Osteocyte (in vitro differentiated cells): ENCODE results near the gene DUSP2. TPM values are rescaled to one million over a fixed set of nuclear protein-coding genes. Genes with fewer than 3 reads are reported as not detected.
A peak's percentile ranks its signal among the peaks of the same experiment; 100 is the strongest.

Experiments used
- DNase-seq: peaks from one replicate; pipeline ENCODE4 v3.0.0; 2021; ENCODE audit warnings: mixed read lengths; ENCODE audit not compliant: unreplicated experiment; ENCODE audit errors: extremely low spot score
- H3K27ac Mint-ChIP-seq: one replicate; pipeline ENCODE4 v1.8.0; 2021; ENCODE audit warnings: mild to moderate bottlenecking, mixed read lengths; ENCODE audit not compliant: unreplicated experiment
- H3K27me3 Mint-ChIP-seq: one replicate; pipeline ENCODE4 v1.8.0; 2021; ENCODE audit warnings: mixed read lengths; ENCODE audit not compliant: unreplicated experiment
- H3K36me3 Mint-ChIP-seq: one replicate; pipeline ENCODE4 v1.8.0; 2021; ENCODE audit warnings: mixed read lengths; ENCODE audit not compliant: unreplicated experiment
- H3K4me1 Mint-ChIP-seq: one replicate; pipeline ENCODE4 v1.8.0; 2021; ENCODE audit warnings: mixed read lengths; ENCODE audit not compliant: unreplicated experiment
- H3K4me3 Mint-ChIP-seq: one replicate; pipeline ENCODE4 v1.8.0; 2021; ENCODE audit warnings: mild to moderate bottlenecking, moderate library complexity, mixed read lengths; ENCODE audit not compliant: unreplicated experiment
- H3K9me3 Mint-ChIP-seq: one replicate; pipeline ENCODE4 v1.8.0; 2021; ENCODE audit warnings: mixed read lengths; ENCODE audit not compliant: unreplicated experiment
- total RNA-seq: library from RNA; stranded (reverse); gene quantifications from 2 replicates; pipeline ENCODE4 v1.2.1, GENCODE V29; 2021
- TF ChIP-seq, protein P1 (sequence below): fragments of 200-600 bp; sonication (generic); IDR thresholded peaks from 2 replicates; pipeline ENCODE4 v1.5.0; 2021; ENCODE audit warnings: antibody characterized with exemption, mild to moderate bottlenecking, moderate library complexity

DUSP2 gene
- total RNA-seq, 1 donor from 2014 or later = 0.78 TPM

GRCh38 chr2:96099861-96100798, 45.1 kb downstream of the DUSP2 start:
- TF ChIP-seq, protein P1, sequence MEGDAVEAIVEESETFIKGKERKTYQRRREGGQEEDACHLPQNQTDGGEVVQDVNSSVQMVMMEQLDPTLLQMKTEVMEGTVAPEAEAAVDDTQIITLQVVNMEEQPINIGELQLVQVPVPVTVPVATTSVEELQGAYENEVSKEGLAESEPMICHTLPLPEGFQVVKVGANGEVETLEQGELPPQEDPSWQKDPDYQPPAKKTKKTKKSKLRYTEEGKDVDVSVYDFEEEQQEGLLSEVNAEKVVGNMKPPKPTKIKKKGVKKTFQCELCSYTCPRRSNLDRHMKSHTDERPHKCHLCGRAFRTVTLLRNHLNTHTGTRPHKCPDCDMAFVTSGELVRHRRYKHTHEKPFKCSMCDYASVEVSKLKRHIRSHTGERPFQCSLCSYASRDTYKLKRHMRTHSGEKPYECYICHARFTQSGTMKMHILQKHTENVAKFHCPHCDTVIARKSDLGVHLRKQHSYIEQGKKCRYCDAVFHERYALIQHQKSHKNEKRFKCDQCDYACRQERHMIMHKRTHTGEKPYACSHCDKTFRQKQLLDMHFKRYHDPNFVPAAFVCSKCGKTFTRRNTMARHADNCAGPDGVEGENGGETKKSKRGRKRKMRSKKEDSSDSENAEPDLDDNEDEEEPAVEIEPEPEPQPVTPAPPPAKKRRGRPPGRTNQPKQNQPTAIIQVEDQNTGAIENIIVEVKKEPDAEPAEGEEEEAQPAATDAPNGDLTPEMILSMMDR = no peak
- peaks cover 1% of the 10 kb centered on the region for H3K4me1 Mint-ChIP-seq
- H3K27me3 Mint-ChIP-seq = peaks cover 8% of the 10 kb centered on the region
- H3K4me3 Mint-ChIP-seq = no peak overlapping the region
- H3K27ac Mint-ChIP-seq = no peak overlapping the region
- H3K9me3 Mint-ChIP-seq = peaks cover 3% of the 10 kb centered on the region
- no peaks in the 10 kb centered on the region for H3K36me3 Mint-ChIP-seq
- DNase-seq = peak; percentile 67

- Mint-ChIP-seq H3K4me3 (no peak overlapping the region), H3K9me3 (no peaks in the 10 kb centered on the region), H3K27ac (no peak overlapping the region), H3K36me3 (no peaks in the 10 kb centered on the region), H3K27me3 (peaks cover 15% of the 10 kb centered on the region), H3K4me1 (peaks cover 1% of the 10 kb centered on the region)
- DNase-seq = peak; percentile 69
- TF ChIP-seq, protein P1 = no peak
Measured at GRCh38 chr2:96098900-96099590, 46.2 kb downstream of the DUSP2 start.

DNA sequence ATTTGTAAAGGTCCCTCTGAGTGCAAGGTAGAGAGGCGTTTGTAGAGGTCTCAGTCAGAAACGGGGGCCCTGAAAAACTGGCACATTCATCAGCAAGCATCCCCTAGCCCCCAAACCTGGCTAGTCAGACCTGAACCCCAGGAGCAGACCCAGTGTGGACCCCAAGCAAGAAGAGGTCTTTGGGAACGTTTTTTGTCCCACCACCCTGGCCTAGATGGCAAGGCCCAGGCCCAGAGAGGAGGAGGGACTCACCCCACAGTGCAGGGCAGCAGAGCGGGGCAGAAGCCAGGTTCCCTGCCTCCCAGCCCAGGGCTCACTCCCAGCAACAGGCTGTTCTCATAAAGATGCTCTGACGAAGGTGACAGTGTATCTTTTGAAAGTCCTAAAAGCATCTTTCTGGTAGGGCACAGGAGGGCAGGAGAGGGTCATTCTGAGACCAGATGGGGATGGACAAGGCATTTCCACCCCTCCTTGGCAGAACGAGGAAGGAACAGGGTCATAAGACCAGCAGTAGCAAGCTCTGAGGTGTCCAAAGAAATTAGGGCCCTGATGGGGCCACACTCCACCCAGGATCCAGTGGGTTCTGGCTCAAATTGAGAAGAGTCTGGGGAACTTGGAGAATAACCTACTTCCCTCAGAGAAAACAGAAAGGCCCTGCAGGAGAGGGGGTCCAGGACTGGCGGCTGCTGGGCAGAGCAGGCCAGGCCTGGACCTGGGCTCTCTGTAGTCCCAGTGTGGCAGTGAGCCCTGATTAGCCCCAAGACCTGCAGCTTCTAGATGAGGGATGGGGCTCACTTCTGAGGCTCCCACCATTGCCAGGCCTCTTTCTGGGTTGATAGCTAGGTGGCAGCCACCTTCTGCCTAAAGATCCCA, 47.1 kb downstream of the DUSP2 start:
- no peak overlapping the region for H3K27ac Mint-ChIP-seq
- no peak overlapping the region for H3K4me3 Mint-ChIP-seq
- peaks cover 21% of the 10 kb centered on the region for H3K27me3 Mint-ChIP-seq
- TF ChIP-seq, protein P1 = no peak
- H3K4me1 Mint-ChIP-seq = no peaks in the 10 kb centered on the region
- DNase-seq = peak; percentile 70
- no peaks in the 10 kb centered on the region for H3K36me3 Mint-ChIP-seq
- H3K9me3 Mint-ChIP-seq = no peaks in the 10 kb centered on the region

GRCh38 chr2:96097441-96097840, 47.8 kb downstream of the DUSP2 start:
- H3K36me3 Mint-ChIP-seq = no peaks in the 10 kb centered on the region
- no peak for DNase-seq
- peaks cover 21% of the 10 kb centered on the region for H3K27me3 Mint-ChIP-seq
- TF ChIP-seq, protein P1 = no peak
- no peaks in the 10 kb centered on the region for H3K9me3 Mint-ChIP-seq
- H3K4me3 Mint-ChIP-seq = no peak overlapping the region
- peaks cover 1% of the 10 kb centered on the region for H3K4me1 Mint-ChIP-seq
- no peak overlapping the region for H3K27ac Mint-ChIP-seq
